ENCODE measurements around the gene FBN1.

Gene FBN1

GRCh38 chr15:48407646-48408045 lies 237.9 kb downstream of the FBN1 start:
- no peak overlapping the region for H3K4me3 ChIP-seq (ENCODE audit: low read depth, low read length)
- CTCF ChIA-PET = interaction anchor here (1.2 to 3.4 kb wide), 3 partner anchors 9 to 55 kb away, joined by 3 to 10 read pairs (median 9); no protein-coding TSS in a partner anchor
- no peak for DNase-seq (ENCODE audit: low read depth, low spot score)
- POLR2A ChIA-PET = no interaction called here
- TF ChIP-seq, protein P1, sequence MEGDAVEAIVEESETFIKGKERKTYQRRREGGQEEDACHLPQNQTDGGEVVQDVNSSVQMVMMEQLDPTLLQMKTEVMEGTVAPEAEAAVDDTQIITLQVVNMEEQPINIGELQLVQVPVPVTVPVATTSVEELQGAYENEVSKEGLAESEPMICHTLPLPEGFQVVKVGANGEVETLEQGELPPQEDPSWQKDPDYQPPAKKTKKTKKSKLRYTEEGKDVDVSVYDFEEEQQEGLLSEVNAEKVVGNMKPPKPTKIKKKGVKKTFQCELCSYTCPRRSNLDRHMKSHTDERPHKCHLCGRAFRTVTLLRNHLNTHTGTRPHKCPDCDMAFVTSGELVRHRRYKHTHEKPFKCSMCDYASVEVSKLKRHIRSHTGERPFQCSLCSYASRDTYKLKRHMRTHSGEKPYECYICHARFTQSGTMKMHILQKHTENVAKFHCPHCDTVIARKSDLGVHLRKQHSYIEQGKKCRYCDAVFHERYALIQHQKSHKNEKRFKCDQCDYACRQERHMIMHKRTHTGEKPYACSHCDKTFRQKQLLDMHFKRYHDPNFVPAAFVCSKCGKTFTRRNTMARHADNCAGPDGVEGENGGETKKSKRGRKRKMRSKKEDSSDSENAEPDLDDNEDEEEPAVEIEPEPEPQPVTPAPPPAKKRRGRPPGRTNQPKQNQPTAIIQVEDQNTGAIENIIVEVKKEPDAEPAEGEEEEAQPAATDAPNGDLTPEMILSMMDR (IDR thresholded peaks at IDR 0.05; ENCODE audit: insufficient read depth, low read length, missing control alignments) = no peak

DNA sequence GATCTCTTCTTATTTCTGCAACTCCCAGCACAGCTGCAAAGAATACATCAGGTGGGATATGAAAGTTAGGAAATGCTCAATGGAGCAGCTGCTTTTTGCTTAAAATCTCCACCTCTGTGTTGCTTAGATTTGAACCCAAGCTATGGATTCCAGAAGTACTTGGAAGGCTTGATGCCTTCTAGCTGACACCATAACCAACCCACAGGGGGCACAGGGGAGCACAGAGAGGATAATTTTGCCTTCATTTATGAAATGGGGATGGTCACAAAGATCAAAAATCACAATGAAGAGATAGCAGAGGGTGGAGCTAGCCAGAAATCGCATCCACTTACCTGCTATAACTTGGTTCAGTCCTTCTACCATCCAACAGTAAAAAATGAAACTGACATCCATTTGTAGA lies 238.6 kb downstream of the FBN1 start:
- ChIA-PET POLR2A (interaction anchor here (1.7 kb wide), 1 partner anchor 11 kb away, joined by 7 read pairs; no protein-coding TSS in a partner anchor), CTCF (interaction anchor here (0.9 to 3.4 kb wide), 8 partner anchors 9 to 55 kb away, joined by 3 to 10 read pairs (median 4); no protein-coding TSS in a partner anchor)
- H3K4me3 ChIP-seq (ENCODE audit: low read depth, low read length) = no peak overlapping the region
- DNase-seq (ENCODE audit: low read depth, low spot score) = no peak
- TF ChIP-seq, protein P1 (IDR thresholded peaks at IDR 0.05; ENCODE audit: insufficient read depth, low read length, missing control alignments) = peak; percentile 7

DNA sequence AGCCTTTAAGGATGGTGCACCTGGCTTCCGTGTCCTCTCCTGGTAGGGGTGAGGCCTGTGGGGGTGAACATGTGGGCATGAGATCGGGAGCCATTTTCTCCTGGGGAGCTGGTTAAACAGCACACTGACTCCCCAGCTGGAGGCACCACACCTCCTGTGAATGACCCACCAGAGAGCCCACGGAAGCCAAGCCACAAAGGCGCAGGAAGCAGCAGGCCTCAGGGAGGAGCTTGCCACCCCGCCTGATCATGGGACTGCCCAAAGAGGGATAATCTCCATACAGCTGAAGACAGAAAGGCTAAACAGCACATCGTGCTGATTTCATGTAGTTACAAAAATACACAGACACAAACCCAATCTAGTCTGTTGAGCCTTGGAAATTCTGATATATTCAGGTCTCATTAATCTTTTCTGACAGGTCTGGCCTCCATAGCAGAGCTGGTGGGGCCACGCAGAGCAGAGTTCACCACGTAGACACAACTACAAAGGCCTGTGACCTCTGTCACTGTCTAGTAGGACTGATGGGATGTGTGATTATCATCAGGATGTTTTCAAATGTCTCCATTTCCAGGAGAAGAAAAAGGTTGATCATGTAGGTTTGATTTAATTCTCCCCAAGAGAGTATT lies 239.1 kb downstream of the FBN1 start:
- no peak for DNase-seq (ENCODE audit: low read depth, low spot score)
- TF ChIP-seq, protein P1 (IDR thresholded peaks at IDR 0.05; ENCODE audit: insufficient read depth, low read length, missing control alignments) = no peak
- CTCF ChIA-PET = interaction anchor here (0.6 to 3.4 kb wide), 11 partner anchors 10 to 243 kb away, joined by 3 to 10 read pairs (median 3); no protein-coding TSS in a partner anchor
- POLR2A ChIA-PET = interaction anchor here (1.7 kb wide), 1 partner anchor 11 kb away, joined by 7 read pairs; no protein-coding TSS in a partner anchor
- no peak overlapping the region for H3K4me3 ChIP-seq (ENCODE audit: low read depth, low read length)

DNA sequence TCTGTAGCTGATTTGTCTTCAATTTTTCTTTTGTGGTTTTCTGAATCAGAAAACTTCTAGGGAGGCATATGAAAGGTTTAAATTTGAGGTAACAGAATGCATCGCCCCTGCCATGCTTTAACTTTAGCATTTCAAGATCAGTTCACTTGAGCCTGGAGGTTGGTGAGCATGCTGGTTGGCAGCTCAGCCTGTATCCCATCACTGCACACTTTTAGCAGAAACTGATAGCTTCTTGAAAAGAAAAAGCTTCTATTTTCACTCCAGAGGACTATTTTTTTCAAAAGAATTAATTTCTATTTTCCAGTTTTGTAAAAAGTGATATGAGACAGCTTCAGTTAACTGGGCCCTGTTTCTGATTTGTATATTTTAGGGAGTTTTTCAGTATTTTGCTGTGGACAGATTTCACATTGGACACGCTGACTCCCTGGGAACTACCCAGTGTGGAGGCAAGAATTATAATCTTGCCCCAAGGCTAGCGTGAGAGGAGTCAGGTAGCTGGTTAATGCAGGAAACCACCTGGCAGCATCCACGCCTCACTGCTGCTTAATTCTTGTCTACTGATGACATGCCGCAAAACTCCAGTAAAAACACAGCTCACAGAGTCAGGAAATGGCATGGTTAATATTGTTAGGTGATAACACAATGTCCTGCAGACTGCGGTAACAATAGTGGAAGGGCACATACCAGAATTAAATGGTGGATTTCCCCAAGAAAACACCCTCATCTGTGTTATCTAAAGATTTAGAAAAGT lies 242.9 kb downstream of the FBN1 start:
- ChIA-PET CTCF (interaction anchor here (0.7 to 1.8 kb wide), 4 partner anchors 9 to 50 kb away, joined by 3 to 8 read pairs (median 6); no protein-coding TSS in a partner anchor), POLR2A (interaction anchor here (0.7 kb wide), 1 partner anchor 9 kb away, joined by 3 read pairs; no protein-coding TSS in a partner anchor)
- H3K4me3 ChIP-seq (ENCODE audit: low read depth, low read length) = no peak overlapping the region
- TF ChIP-seq, protein P1 (IDR thresholded peaks at IDR 0.05; ENCODE audit: insufficient read depth, low read length, missing control alignments) = no peak
- no peak for DNase-seq (ENCODE audit: low read depth, low spot score)

- TF ChIP-seq, protein P1 (IDR thresholded peaks at IDR 0.05; ENCODE audit: insufficient read depth, low read length, missing control alignments) = no peak
- POLR2A ChIA-PET = interaction anchor here (1.9 kb wide), 1 partner anchor 26 kb away, joined by 6 read pairs; no protein-coding TSS in a partner anchor
- no peak overlapping the region for H3K4me3 ChIP-seq (ENCODE audit: low read depth, low read length)
- CTCF ChIA-PET = interaction anchor here (2.4 kb wide), 1 partner anchor 42 kb away, joined by 9 read pairs; no protein-coding TSS in a partner anchor
- DNase-seq (ENCODE audit: low read depth, low spot score) = no peak
Observed at GRCh38 chr15:48400086-48400485, 245.4 kb downstream of the FBN1 start.

DNA sequence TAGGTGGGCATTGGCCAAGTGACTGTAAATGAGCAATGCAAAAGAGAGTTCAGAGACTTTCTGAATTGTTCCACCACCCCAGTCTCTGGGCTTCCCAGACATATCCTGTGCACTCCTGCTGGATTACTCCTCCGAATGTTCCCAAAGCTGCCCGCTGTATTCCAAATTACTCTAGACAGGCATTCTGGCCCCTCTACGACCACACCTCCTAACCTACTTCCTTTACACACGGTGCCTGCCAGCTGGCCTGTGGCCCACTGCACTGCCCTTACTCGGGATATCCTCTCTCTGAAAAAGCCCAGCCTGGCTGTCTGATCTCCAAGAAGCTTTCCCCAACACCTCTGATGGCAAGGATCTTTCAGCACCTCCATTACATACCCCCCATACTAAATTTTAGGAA lies 247.7 kb downstream of the FBN1 start:
- no peak for DNase-seq (ENCODE audit: low read depth, low spot score)
- no peak overlapping the region for H3K4me3 ChIP-seq (ENCODE audit: low read depth, low read length)
- TF ChIP-seq, protein P1 (IDR thresholded peaks at IDR 0.05; ENCODE audit: insufficient read depth, low read length, missing control alignments) = no peak
- ChIA-PET POLR2A (no interaction called here), CTCF (interaction anchor here (0.6 to 2.4 kb wide), 2 partner anchors 31 to 39 kb away, joined by 3 to 9 read pairs; no protein-coding TSS in a partner anchor)

All from AG04449 (cell line).